GM12878 (cell line): ENCODE measurements around the gene KLK6.

Experiments used
- BACH1 ChIP-seq: fragments of 450-650 bp; IDR thresholded peaks from 2 replicates; pipeline ENCODE4 v1.6.1; 2017; ENCODE audit warnings: mild to moderate bottlenecking, borderline replicate concordance
- CBFB ChIP-seq: IDR thresholded peaks from 2 replicates; pipeline ENCODE4 v1.6.1; 2016; ENCODE audit warnings: antibody characterized with exemption, low read depth
- CTCF ChIP-seq, 3 experiments: IDR thresholded peaks in 2 of 3; conservative IDR thresholded peaks in 1 of 3; 2 replicates each; pipeline ENCODE4 v1.5.1; 2011; ENCODE audit warnings: low read depth in 3 of 3, low read length in 3 of 3, mild to moderate bottlenecking in 3 of 3, control low read depth in 2 of 3, moderate library complexity in 2 of 3, inconsistent platforms in 1 of 3, mixed read lengths in 1 of 3; ENCODE audit not compliant: control insufficient read depth in 2 of 3, insufficient read depth in 1 of 3; ENCODE audit errors: extremely low read depth in 1 of 3
- EZH2 ChIP-seq: IDR thresholded peaks from 2 replicates; pipeline ENCODE4 v1.6.1; 2012; ENCODE audit warnings: low read depth, mild to moderate bottlenecking, control low read depth, inconsistent platforms, low read length, borderline replicate concordance; ENCODE audit not compliant: control insufficient read depth
- HCFC1 ChIP-seq: fragments of 150-350 bp; IDR thresholded peaks from 2 replicates; pipeline ENCODE4 v1.6.1; 2014; ENCODE audit warnings: low read length
- HDAC2 ChIP-seq: fragments of 200-600 bp; sonication (generic); IDR thresholded peaks from 2 replicates; pipeline ENCODE4 v1.6.1; 2017
- MYB ChIP-seq: fragments of 150-350 bp; IDR thresholded peaks from 2 replicates; pipeline ENCODE4 v1.6.1; 2014; ENCODE audit warnings: mild to moderate bottlenecking, low read depth, low read length, borderline replicate concordance
- NBN ChIP-seq: fragments of 450-650 bp; IDR thresholded peaks from 2 replicates; pipeline ENCODE4 v1.6.1; 2016
- NFIC ChIP-seq: IDR thresholded peaks from 2 replicates; pipeline ENCODE4 v1.6.1; 2012; ENCODE audit warnings: low read depth, mild to moderate bottlenecking, inconsistent platforms, low read length, moderate library complexity
- PAX5 ChIP-seq: IDR thresholded peaks from 2 replicates; pipeline ENCODE4 v1.6.1; 2011; ENCODE audit warnings: low read depth, low read length, borderline replicate concordance
- POLR2A ChIP-seq: IDR thresholded peaks from 2 replicates; pipeline ENCODE4 v1.6.1; 2011; ENCODE audit warnings: low read depth, mild to moderate bottlenecking, low read length
- RCOR1 ChIP-seq: conservative IDR thresholded peaks from 2 replicates; pipeline ENCODE4 v1.6.1; 2012; ENCODE audit warnings: low read depth, low read length, improper control_type of control experiment
- TF ChIP-seq, protein P1 (sequence below): IDR thresholded peaks from 2 replicates; pipeline ENCODE4 v1.6.1; 2012; ENCODE audit warnings: low read depth, low read length, improper control_type of control experiment

DNA sequence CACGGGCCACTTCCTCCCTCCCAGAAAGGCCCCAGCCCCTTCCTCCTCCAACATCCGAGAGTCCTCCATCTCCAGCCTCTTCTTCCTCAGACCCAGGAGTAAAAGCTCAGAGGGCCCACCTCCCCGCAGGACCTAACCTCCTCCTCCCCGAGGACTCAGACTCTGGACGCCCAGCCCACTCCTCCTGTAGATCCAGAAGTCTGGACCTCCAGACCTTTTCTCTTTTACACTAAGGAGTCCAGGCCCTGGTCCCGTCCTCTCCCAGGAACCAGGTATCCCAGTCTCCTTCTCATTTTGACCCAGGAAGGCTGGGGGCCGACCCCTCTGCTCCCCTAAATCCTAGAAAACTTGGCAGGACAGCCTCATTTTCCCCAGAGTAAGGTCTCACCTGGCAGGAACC is 33.9 kb upstream of the KLK6 start:
- no peak for TF ChIP-seq EZH2
- no peak for TF ChIP-seq RCOR1
- TF ChIP-seq, protein P1, sequence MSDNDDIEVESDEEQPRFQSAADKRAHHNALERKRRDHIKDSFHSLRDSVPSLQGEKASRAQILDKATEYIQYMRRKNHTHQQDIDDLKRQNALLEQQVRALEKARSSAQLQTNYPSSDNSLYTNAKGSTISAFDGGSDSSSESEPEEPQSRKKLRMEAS, result no peak
- TF ChIP-seq NBN, result no peak
- TF ChIP-seq PAX5, result no peak
- TF ChIP-seq MYB, result no peak
- TF ChIP-seq POLR2A, result no peak
- TF ChIP-seq CBFB, result no peak
- TF ChIP-seq CTCF (IDR thresholded peaks at IDR 0.05 in 2 of 3, conservative IDR thresholded peaks at IDR 0.05 in 1 of 3; ENCODE audit: control insufficient read depth in 2 of 3, extremely low read depth in 1 of 3, insufficient read depth in 1 of 3, low read depth in 3 of 3, low read length in 3 of 3), result no peak
- TF ChIP-seq HCFC1, result no peak
- TF ChIP-seq BACH1, result no peak
- TF ChIP-seq NFIC, result no peak
- no peak for TF ChIP-seq HDAC2
